Calu3 (cell line): ENCODE data around the gene ZSCAN22. TPM values are rescaled to one million over a fixed set of nuclear protein-coding genes. Genes with fewer than 3 reads are reported as not detected.
A peak's percentile ranks its signal among the peaks of the same experiment; 100 is the strongest.

Experiments used
- Bru-seq: library from RNA; stranded (reverse); fragments of 400-500 nt; gene quantifications from one replicate; lab custom pipeline; 2021; lab: Mats Ljungman, UMichigan
- BruChase-seq, 2 experiments: library from RNA; stranded (reverse); fragments of 400-500 nt; gene quantifications; one replicate each; lab custom pipeline; 2021; lab: Mats Ljungman, UMichigan
- BruUV-seq: library from RNA; stranded (reverse); fragments of 400-500 nt; replicated peaks from 2 replicates; lab custom pipeline; 2021; lab: Mats Ljungman, UMichigan
- CTCF ChIA-PET: fragments of 300-600 bp; sonication (Branson Sonifier 250); formaldehyde crosslinking; loops from one replicate; lab custom pipeline; 2022; ENCODE audit warnings: antibody characterized with exemption; lab: Charles Lee
- DNase-seq: peaks from one replicate; pipeline ENCODE4 v3.0.0; 2022
- H3K27ac Mint-ChIP-seq: one replicate; pipeline ENCODE4 v1.8.0; 2022; ENCODE audit warnings: mixed read lengths; ENCODE audit not compliant: unreplicated experiment
- H3K27me3 Mint-ChIP-seq: one replicate; pipeline ENCODE4 v1.8.0; 2022; ENCODE audit warnings: mixed read lengths; ENCODE audit not compliant: unreplicated experiment
- H3K36me3 Mint-ChIP-seq: one replicate; pipeline ENCODE4 v1.8.0; 2022; ENCODE audit warnings: mild to moderate bottlenecking, moderate library complexity, mixed read lengths; ENCODE audit not compliant: insufficient read depth, unreplicated experiment
- H3K4me1 Mint-ChIP-seq: one replicate; pipeline ENCODE4 v1.8.0; 2022; ENCODE audit warnings: mild to moderate bottlenecking, low read depth, mixed read lengths; ENCODE audit not compliant: unreplicated experiment
- H3K4me3 Mint-ChIP-seq: one replicate; pipeline ENCODE4 v1.8.0; 2022; ENCODE audit warnings: mild to moderate bottlenecking, low read depth, moderate library complexity, mixed read lengths; ENCODE audit not compliant: unreplicated experiment
- H3K9me3 Mint-ChIP-seq: one replicate; pipeline ENCODE4 v1.8.0; 2022; ENCODE audit warnings: low read depth, mixed read lengths; ENCODE audit not compliant: unreplicated experiment
- intact Hi-C: fragments of 100-400 bp; cut with micrococcal nuclease; formaldehyde crosslinking; loops from one replicate; pipeline ENCODE4 v1.10.0; 2022; ENCODE audit not compliant: unreplicated experiment
- long read RNA-seq: library from polyadenylated mRNA; stranded (forward); transcript quantifications from one replicate; pipeline ENCODE4 v2.0.0, GENCODE V29; 2022
- total RNA-seq: library from RNA; stranded (reverse); gene quantifications from 2 replicates; pipeline ENCODE4 v1.2.3, GENCODE V29; 2022
- TF ChIP-seq, protein P1 (sequence below): fragments of 200-600 bp; IDR thresholded peaks from one replicate; pipeline ENCODE4 v1.8.0; 2022; ENCODE audit warnings: antibody characterized with exemption; ENCODE audit not compliant: unreplicated experiment

Gene ZSCAN22
- 4.6 TPM in 2 replicates for total RNA-seq
- Bru-seq, nascent RNA, result percentile 53 among the genes with signal in this experiment
- percentile 50 among the genes with signal in this experiment for BruChase-seq, experiment 1, labeled RNA remaining after a 6-hour chase
- BruChase-seq, experiment 2, labeled RNA remaining after a 2-hour chase, result percentile 56 among the genes with signal in this experiment
- long read RNA-seq, full-length matches to known transcripts, result 1 of 3 reads
- long read RNA-seq, partial matches to known transcripts, result 0 of 3 reads
- long read RNA-seq, other reads (novel, unspliced or antisense), result 2 of 3 reads

DNA sequence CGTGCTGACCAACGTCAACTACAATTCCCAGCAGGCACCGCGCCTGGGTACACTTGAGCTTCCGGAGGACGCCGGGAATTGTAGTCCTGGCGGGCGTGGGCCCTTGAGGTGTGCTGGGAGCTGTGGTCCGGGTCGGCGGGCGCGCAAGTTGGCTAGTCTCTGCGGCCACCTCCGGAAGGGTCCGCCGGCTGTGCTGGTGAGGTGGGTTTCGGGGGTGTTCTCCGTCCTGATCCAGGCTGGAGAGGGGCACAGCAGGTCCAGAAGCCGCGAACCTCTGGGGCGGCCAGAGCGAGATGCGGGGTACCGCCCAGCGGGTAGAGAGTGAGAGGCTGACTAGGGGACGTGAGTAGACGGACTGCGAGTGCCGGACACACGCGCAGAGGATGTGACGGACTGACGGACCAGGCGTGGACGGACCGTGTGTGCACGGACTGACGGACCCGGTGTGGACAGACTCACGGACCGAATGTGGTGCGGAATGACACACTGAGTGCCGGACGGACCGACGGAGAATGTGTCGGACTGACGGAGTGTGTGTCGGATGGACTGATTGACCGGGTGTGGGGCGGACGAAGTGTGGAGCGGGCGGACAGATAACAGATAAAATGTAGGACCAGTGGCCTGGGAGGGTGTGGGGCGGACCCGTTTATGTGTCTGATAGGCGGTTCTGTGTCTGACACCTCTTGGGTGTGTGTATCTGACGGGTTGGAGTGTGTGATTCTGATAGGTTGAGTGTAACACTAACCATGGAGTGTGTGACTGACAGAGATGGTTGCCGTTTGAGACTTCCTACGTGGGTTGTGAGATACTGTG lies at the start of gene ZSCAN22:
ZSCAN22 (plus strand) TSS at position 81 of the 813 bp plus-strand sequence. CDS start 7,809 bp downstream, outside the sequence.
- CTCF ChIA-PET, result interaction anchor here (0.8 to 1.4 kb wide), 3 partner anchors 9 to 193 kb away, joined by 5 read pairs; partner anchors contain the start of gene ZBTB45
- H3K27me3 Mint-ChIP-seq, result no peaks in the 10 kb centered on the region
- H3K36me3 Mint-ChIP-seq, result no peaks in the 10 kb centered on the region
- TF ChIP-seq, protein P1, sequence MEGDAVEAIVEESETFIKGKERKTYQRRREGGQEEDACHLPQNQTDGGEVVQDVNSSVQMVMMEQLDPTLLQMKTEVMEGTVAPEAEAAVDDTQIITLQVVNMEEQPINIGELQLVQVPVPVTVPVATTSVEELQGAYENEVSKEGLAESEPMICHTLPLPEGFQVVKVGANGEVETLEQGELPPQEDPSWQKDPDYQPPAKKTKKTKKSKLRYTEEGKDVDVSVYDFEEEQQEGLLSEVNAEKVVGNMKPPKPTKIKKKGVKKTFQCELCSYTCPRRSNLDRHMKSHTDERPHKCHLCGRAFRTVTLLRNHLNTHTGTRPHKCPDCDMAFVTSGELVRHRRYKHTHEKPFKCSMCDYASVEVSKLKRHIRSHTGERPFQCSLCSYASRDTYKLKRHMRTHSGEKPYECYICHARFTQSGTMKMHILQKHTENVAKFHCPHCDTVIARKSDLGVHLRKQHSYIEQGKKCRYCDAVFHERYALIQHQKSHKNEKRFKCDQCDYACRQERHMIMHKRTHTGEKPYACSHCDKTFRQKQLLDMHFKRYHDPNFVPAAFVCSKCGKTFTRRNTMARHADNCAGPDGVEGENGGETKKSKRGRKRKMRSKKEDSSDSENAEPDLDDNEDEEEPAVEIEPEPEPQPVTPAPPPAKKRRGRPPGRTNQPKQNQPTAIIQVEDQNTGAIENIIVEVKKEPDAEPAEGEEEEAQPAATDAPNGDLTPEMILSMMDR, result no peak
- BruUV-seq, result no TSS peak
- no peak within 1 kb of the TSS for H3K27ac Mint-ChIP-seq
- intact Hi-C loops, result loop anchor here (1.0 kb wide), 1 partner anchor 144 kb away; the partner anchor contains the start of gene ZNF274
- no peak within 1 kb of the TSS for H3K4me3 Mint-ChIP-seq
- peak; percentile 97 for DNase-seq
- peaks cover 16% of the 10 kb centered on the region for H3K4me1 Mint-ChIP-seq
- peaks cover 3% of the 10 kb centered on the region for H3K9me3 Mint-ChIP-seq

DNA sequence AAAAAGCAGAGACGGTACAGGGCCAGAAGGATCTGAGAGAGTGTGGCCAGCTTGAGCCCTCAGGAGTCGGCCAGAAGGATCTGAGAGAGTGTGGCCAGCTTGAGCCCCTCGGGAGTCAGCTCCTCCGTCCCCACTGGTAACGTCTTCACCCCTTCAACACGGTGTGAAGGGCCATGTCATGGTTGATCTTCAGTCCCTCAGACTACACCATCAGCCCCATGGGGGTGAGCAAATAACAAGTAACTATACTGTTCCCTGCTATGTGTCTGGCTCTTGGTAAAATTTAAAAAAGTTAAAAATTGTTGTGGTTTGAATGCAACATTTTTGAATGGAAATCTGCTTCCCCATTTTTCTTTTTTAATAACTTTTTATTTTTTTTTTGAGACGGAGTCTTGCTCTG lies 49.6 kb upstream of the ZSCAN22 start:
- CTCF ChIA-PET, result no interaction called here
- Mint-ChIP-seq H3K36me3 (peaks cover 61% of the 10 kb centered on the region), H3K9me3 (peaks cover 16% of the 10 kb centered on the region), H3K27ac (peak overlapping the region; percentile 37), H3K4me3 (no peak overlapping the region), H3K4me1 (peaks cover 10% of the 10 kb centered on the region), H3K27me3 (no peaks in the 10 kb centered on the region)
- TF ChIP-seq, protein P1, result no peak
- intact Hi-C loops, result no loop called here
- no TSS peak for BruUV-seq
- DNase-seq, result no peak

DNA sequence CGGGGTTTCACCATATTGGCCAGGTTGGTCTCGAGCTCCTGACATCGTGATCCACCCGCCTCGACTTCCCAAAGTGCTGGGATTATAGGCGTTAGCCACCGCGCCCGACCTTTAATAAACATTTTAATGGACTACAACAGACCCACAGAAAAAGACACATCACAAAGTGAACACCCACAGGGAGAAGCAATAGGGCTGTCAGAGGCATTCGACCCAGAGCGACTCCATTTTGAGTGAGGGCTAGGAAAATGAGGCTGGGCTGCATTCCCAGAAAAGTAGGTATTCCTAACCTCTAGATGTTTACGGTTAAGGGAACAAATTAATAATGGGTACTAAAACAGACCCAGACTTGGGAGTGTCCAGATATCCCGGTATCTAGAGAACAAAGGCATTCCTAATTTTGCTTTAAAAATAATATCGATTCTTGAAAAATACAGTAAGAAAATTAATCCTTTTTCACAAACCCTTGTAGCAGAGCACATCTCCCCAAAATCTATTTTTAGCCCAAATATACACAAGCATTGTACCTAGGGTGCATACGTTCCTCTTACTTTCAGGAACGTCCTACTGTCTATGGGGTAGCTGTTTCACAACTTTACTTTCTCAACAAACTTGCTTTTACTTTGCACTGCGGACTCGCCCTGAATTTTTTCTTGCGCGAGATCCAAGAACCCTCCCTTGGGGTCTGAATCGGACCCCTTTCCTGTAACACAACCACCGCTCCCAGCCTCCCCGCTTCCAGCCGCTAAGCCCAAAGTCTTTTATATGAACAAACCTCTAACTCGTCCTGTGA lies 48.9 kb upstream of the ZSCAN22 start:
- TF ChIP-seq, protein P1, result no peak
- H3K9me3 Mint-ChIP-seq, result peaks cover 18% of the 10 kb centered on the region

More for the DNA sequence above, 48.9 kb upstream of the ZSCAN22 start:
- CTCF ChIA-PET, result interaction anchor here (1.0 kb wide), 1 partner anchor 277 kb away, joined by 3 read pairs; the partner anchor contains the start of gene CHMP2A
- H3K27ac Mint-ChIP-seq, result peak overlapping the region; percentile 96
- BruUV-seq, result TSS peak; percentile 55
- DNase-seq, result no peak
- intact Hi-C loops, result loop anchor here (1.0 kb wide), 1 partner anchor 27 kb away; the partner anchor contains the start of gene ERVK3-1
- H3K4me3 Mint-ChIP-seq, result peak overlapping the region; percentile 96
- no peaks in the 10 kb centered on the region for H3K27me3 Mint-ChIP-seq
- peaks cover 56% of the 10 kb centered on the region for H3K36me3 Mint-ChIP-seq
- H3K4me1 Mint-ChIP-seq, result peaks cover 10% of the 10 kb centered on the region
